Measurements from ENCODE around the gene PKDREJ.

DNA sequence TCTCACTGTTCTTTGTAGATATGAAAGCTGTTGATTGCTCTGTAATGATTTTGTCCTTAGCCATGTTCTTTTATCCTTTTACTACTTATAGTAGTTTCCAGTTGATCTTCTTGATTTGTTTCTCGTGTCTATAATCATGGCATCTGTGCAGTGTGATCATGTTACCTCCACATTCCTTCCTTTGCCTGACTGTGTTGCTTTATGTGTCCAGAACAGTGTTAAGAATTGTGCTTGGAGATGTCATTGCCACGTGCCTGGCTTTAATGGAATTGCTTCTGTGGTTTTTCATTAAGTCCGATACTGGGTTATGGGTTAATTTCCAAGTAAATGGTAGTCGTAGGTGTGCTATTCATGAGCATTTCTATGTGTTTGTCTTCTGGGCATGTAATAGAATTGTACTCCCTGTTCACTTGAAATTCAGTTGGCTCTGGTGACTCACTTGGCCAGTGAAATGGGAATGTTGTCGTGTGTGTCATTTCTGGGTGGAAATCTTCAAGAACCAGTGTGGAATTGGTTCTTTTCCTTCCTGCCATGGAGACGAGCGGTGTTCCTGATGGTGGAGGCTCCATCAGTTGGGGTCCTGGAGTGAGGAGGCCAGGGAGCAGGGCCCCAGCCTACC lies 40.3 kb upstream of the PKDREJ start:
- TF ChIP-seq POLR2A (IDR thresholded peaks at IDR 0.05) (no peak), CTCF (IDR thresholded peaks at IDR 0.05) (no peak)
